ENCODE data around the gene TPT1. TPM values are rescaled to one million over a fixed set of nuclear protein-coding genes. Genes with fewer than 3 reads are reported as not detected.

Gene TPT1
- total RNA-seq, 1 donor from 2014 or later = 3,472 TPM

- no peaks in the 10 kb centered on the region for H3K9me3 Mint-ChIP-seq
- no peak for DNase-seq (ENCODE audit: extremely low spot score, unreplicated experiment)
- no peak overlapping the region for H3K4me3 Mint-ChIP-seq
- H3K36me3 Mint-ChIP-seq = peaks cover 19% of the 10 kb centered on the region
- peaks cover 32% of the 10 kb centered on the region for H3K4me1 Mint-ChIP-seq (ENCODE audit: unreplicated experiment)
- H3K27me3 Mint-ChIP-seq = no peaks in the 10 kb centered on the region
- TF ChIP-seq CTCF (conservative IDR thresholded peaks at IDR 0.05) = no peak
- H3K27ac Mint-ChIP-seq = no peak overlapping the region
These were observed 9.8 kb downstream of the TPT1 start for GRCh38 chr13:45331123-45331619.

DNA sequence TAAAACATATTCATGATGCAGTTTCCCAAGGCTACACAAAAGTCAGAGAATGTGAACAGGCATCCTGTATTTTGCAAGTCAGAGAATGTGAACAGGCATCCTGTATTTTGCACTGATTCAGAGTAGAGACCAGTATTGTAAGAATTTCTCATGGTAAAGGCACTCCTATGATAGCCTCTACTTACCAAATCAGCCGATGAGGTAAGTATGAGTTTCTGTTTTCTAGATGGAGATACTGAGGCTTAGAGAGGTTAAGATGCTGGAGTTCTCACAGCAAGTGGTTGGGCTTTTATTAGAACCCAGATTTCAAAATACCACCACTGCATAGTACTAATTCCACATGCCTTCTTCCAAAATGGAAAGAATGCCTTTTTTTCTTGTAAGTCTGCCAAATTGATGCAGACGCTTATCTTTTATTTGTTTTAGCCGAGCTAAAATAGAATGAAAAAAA lies 12.3 kb downstream of the TPT1 start:
- H3K27ac Mint-ChIP-seq = no peak overlapping the region
- H3K4me1 Mint-ChIP-seq (ENCODE audit: unreplicated experiment) = peaks cover 22% of the 10 kb centered on the region
- no peak for DNase-seq (ENCODE audit: extremely low spot score, unreplicated experiment)
- TF ChIP-seq CTCF (conservative IDR thresholded peaks at IDR 0.05) = no peak
- H3K36me3 Mint-ChIP-seq = peaks cover 4% of the 10 kb centered on the region
- no peaks in the 10 kb centered on the region for H3K9me3 Mint-ChIP-seq
- H3K27me3 Mint-ChIP-seq = no peaks in the 10 kb centered on the region
- H3K4me3 Mint-ChIP-seq = no peak overlapping the region

DNA sequence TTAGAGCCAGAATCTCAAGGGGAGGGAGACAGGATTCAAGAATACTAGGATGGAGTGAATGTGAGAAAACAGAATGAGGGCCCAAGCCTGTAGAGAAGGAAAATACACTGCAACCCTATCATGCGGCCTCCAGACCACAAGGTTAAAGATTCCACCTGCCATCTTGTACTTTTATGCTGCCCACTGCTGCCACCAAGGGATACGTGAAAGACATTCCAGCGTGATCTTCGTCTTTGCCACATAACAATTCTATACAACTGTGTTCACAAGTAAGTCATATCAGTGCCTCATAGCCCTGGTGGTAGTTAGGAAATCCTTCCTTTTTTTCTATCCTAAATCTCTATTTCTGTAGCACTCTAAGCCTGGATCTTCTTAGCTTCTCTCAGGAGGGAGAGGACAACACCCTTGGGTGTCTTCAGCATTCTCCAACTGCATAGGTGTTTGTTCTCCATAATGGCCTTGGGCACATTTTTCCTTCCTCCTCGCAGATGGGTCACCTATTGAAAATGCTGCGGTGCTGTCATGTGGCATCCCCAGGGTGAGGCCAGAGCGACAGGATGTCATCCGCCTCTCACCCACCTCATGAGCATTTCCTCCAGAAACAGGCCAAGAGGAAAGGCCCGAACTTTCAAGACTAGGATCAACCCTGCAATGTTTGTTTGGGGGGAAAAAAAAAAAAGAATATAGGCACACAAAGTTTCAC lies 13.6 kb downstream of the TPT1 start:
- Mint-ChIP-seq H3K27me3 (no peaks in the 10 kb centered on the region), H3K4me3 (no peak overlapping the region), H3K4me1 (ENCODE audit: unreplicated experiment) (peaks cover 11% of the 10 kb centered on the region), H3K27ac (peak overlapping the region; percentile 76), H3K36me3 (no peaks in the 10 kb centered on the region), H3K9me3 (no peaks in the 10 kb centered on the region)
- no peak for TF ChIP-seq CTCF (conservative IDR thresholded peaks at IDR 0.05)
- DNase-seq (ENCODE audit: extremely low spot score, unreplicated experiment) = no peak

GRCh38 chr13:45325806-45326205 lies 15.2 kb downstream of the TPT1 start:
- no peaks in the 10 kb centered on the region for H3K4me1 Mint-ChIP-seq (ENCODE audit: unreplicated experiment)

GRCh38 chr13:45320876-45321629 lies 19.9 kb downstream of the TPT1 start:
- Mint-ChIP-seq H3K27me3 (no peaks in the 10 kb centered on the region), H3K36me3 (no peaks in the 10 kb centered on the region), H3K9me3 (no peaks in the 10 kb centered on the region), H3K27ac (no peak overlapping the region), H3K4me3 (no peak overlapping the region), H3K4me1 (ENCODE audit: unreplicated experiment) (peaks cover 4% of the 10 kb centered on the region)
- no peak for DNase-seq (ENCODE audit: extremely low spot score, unreplicated experiment)
- TF ChIP-seq CTCF (conservative IDR thresholded peaks at IDR 0.05) = no peak

More at GRCh38 chr13:45325806-45326205, 15.2 kb downstream of the TPT1 start:
- no peak for DNase-seq (ENCODE audit: extremely low spot score, unreplicated experiment)
- no peaks in the 10 kb centered on the region for H3K36me3 Mint-ChIP-seq
- no peak for TF ChIP-seq CTCF (conservative IDR thresholded peaks at IDR 0.05)
- no peaks in the 10 kb centered on the region for H3K27me3 Mint-ChIP-seq
- H3K27ac Mint-ChIP-seq = no peak overlapping the region
- H3K9me3 Mint-ChIP-seq = no peaks in the 10 kb centered on the region
- H3K4me3 Mint-ChIP-seq = no peak overlapping the region

Data from type B pancreatic cell (in vitro differentiated cells).